HepG2 (cell line): Measurements from ENCODE around the gene SYNGR2. TPM values are rescaled to one million over a fixed set of nuclear protein-coding genes. Genes with fewer than 3 reads are reported as not detected.

Source experiments
- ATM ChIP-seq: fragments of 450-650 bp; IDR thresholded peaks from 2 replicates; pipeline ENCODE4 v1.7.1; 2017; ENCODE audit warnings: mild to moderate bottlenecking, borderline replicate concordance
- CERS6 ChIP-seq: sonication (generic); formaldehyde crosslinking; IDR thresholded peaks from 2 replicates; pipeline ENCODE4 v1.5.0; 2020; ENCODE audit warnings: missing genetic modification reagents
- DNMT1 ChIP-seq: sonication (generic); formaldehyde crosslinking; IDR thresholded peaks from 2 replicates; pipeline ENCODE4 v1.5.1; 2020; ENCODE audit warnings: mild to moderate bottlenecking, missing genetic modification reagents
- DRAP1 ChIP-seq: IDR thresholded peaks from 2 replicates; pipeline ENCODE4 v1.6.1; 2016; ENCODE audit warnings: missing genetic modification reagents, missing compliant biosample characterization
- FOXP4 ChIP-seq: sonication (generic); formaldehyde crosslinking; IDR thresholded peaks from 2 replicates; pipeline ENCODE4 v1.4.0; 2020; ENCODE audit warnings: missing genetic modification reagents
- GTF3A ChIP-seq: sonication (generic); formaldehyde crosslinking; conservative IDR thresholded peaks from 2 replicates; pipeline ENCODE4 v1.4.0; 2020; ENCODE audit warnings: mild to moderate bottlenecking, missing genetic modification reagents
- HMGA1 ChIP-seq: sonication (generic); formaldehyde crosslinking; conservative IDR thresholded peaks from 2 replicates; pipeline ENCODE4 v1.4.0; 2020; ENCODE audit warnings: missing genetic modification reagents
- HNF4G ChIP-seq, 2 experiments: sonication (generic) in 1 of 2; formaldehyde crosslinking in 1 of 2; IDR thresholded peaks; 2 replicates each; pipeline versions ENCODE4 v1.4.0 to v1.6.1; 2011 to 2020; ENCODE audit warnings: borderline replicate concordance in 2 of 2, low read depth in 2 of 2, mild to moderate bottlenecking in 2 of 2, low read length in 1 of 2, missing genetic modification reagents in 1 of 2, moderate library complexity in 1 of 2
- MEIS1 ChIP-seq: sonication (generic); formaldehyde crosslinking; IDR thresholded peaks from 2 replicates; pipeline ENCODE4 v1.9.0; 2021; ENCODE audit warnings: mild to moderate bottlenecking, missing genetic modification reagents, moderate library complexity, borderline replicate concordance
- NAIF1 ChIP-seq: sonication (generic); formaldehyde crosslinking; IDR thresholded peaks from 2 replicates; pipeline ENCODE4 v1.5.0; 2020; ENCODE audit warnings: mild to moderate bottlenecking, missing genetic modification reagents, borderline replicate concordance
- NFE2L2 ChIP-seq: fragments of 150-350 bp; IDR thresholded peaks from 2 replicates; pipeline ENCODE4 v1.6.1; 2014; ENCODE audit warnings: low read length
- POLR2AphosphoS5 ChIP-seq: IDR thresholded peaks from 2 replicates; pipeline ENCODE4 v1.6.1; 2012; ENCODE audit warnings: low read depth, low read length
- SALL1 ChIP-seq: sonication (generic); formaldehyde crosslinking; IDR thresholded peaks from 2 replicates; pipeline ENCODE4 v1.8.0; 2022; ENCODE audit warnings: mild to moderate bottlenecking, missing genetic modification reagents
- SNAPC4 ChIP-seq: sonication (generic); formaldehyde crosslinking; IDR thresholded peaks from 2 replicates; pipeline ENCODE4 v1.4.0; 2020; ENCODE audit warnings: mild to moderate bottlenecking, missing genetic modification reagents
- SP5 ChIP-seq: IDR thresholded peaks from 2 replicates; pipeline ENCODE4 v1.6.1; 2016; ENCODE audit warnings: low read depth, borderline replicate concordance
- SRSF4 ChIP-seq: fragments of 200-400 bp; formaldehyde crosslinking; IDR thresholded peaks from one replicate; pipeline ENCODE4 v1.6.1; 2018; ENCODE audit warnings: mild to moderate bottlenecking, low read depth, low read length, moderate library complexity; ENCODE audit not compliant: poor library complexity, severe bottlenecking
- TSC22D2 ChIP-seq: sonication (generic); formaldehyde crosslinking; IDR thresholded peaks from 2 replicates; pipeline ENCODE4 v1.5.1; 2020; ENCODE audit warnings: missing genetic modification reagents, mild to moderate bottlenecking, borderline replicate concordance
- ZIK1 ChIP-seq: sonication (generic); formaldehyde crosslinking; IDR thresholded peaks from 2 replicates; pipeline ENCODE4 v1.5.0; 2020; ENCODE audit warnings: mild to moderate bottlenecking, low read depth, missing genetic modification reagents, borderline replicate concordance
- ZNF3 ChIP-seq: IDR thresholded peaks from 2 replicates; pipeline ENCODE4 v1.7.0; 2017; ENCODE audit warnings: inconsistent platforms
- ZNF619 ChIP-seq: sonication (generic); formaldehyde crosslinking; IDR thresholded peaks from 2 replicates; pipeline ENCODE4 v1.4.0; 2020; ENCODE audit warnings: mild to moderate bottlenecking, missing genetic modification reagents
- ZSCAN12 ChIP-seq: sonication (generic); formaldehyde crosslinking; IDR thresholded peaks from 2 replicates; pipeline ENCODE4 v1.9.0; 2021; ENCODE audit warnings: mild to moderate bottlenecking, missing genetic modification reagents
- polyA plus RNA-seq, 8 experiments: library from polyadenylated mRNA; depleted of rRNA in 3 of 8; stranded (reverse) in 7 of 8; unstranded in 1 of 8; fragments of >200 nt; fragmentation: Illumina TruSeq in 4 of 8; extraction: Trizol in 4 of 8; gene quantifications; 2 replicates each; pipeline versions ENCODE4 v1.2.1 to v1.2.3, GENCODE V29; 2011 to 2016; ENCODE audit warnings: low read depth in 4 of 8, missing spikeins in 1 of 8, mixed read lengths in 1 of 8; ENCODE audit not compliant: insufficient read depth in 1 of 8
- total RNA-seq, 5 experiments: library from RNA; depleted of rRNA; stranded (reverse); fragments of >200 nt; fragmentation: Illumina TruSeq; extraction: Trizol; gene quantifications; 2 replicates each; pipeline ENCODE4 v1.2.3, GENCODE V29; 2016; ENCODE audit warnings: low read depth in 1 of 5

Gene SYNGR2
- total and polyA plus RNA-seq, 2 of the 13 experiments (the other 11 are each of a cell fraction or from before 2014, with no cell fraction given) = 46.7 to 170 TPM

GRCh38 chr17:78214016-78214705 lies 45.8 kb downstream of the SYNGR2 start, which contains the start of gene BIRC5 (continued):
- TF ChIP-seq SALL1 (CRISPR knock-in tag) (peak; percentile 79), GTF3A (CRISPR knock-in tag) (no peak), NAIF1 (CRISPR knock-in tag) (peak; percentile 54; the same call in 1 of the 2 replicates), TSC22D2 (peak; percentile 67; the same call in 1 of the 2 replicates), SRSF4 (no peak), NFE2L2 (no peak), DNMT1 (CRISPR knock-in tag) (no peak), MEIS1 (CRISPR knock-in tag) (peak; percentile 77), SP5 (CRISPR knock-in tag) (peak; percentile 90), DRAP1 (CRISPR knock-in tag) (peak; percentile 92), SNAPC4 (CRISPR knock-in tag) (peak; percentile 83; the same call in 1 of the 2 replicates), ATM (no peak), ZNF619 (CRISPR knock-in tag) (no peak), ZSCAN12 (CRISPR knock-in tag) (0 out of 2 replicates have a peak, but pooled peaks have one; percentile 60), ZNF3 (CRISPR knock-in tag) (no peak), HNF4G (IDR thresholded peaks at IDR 0.05; ENCODE audit: borderline replicate concordance, low read depth, low read length) (peak; percentile 34; the same call in 1 of the 2 replicates), HNF4G (CRISPR knock-in tag; IDR thresholded peaks at IDR 0.05; ENCODE audit: borderline replicate concordance, low read depth) (no peak), FOXP4 (peak; percentile 51; the same call in 1 of the 2 replicates), CERS6 (CRISPR knock-in tag) (no peak), ZIK1 (CRISPR knock-in tag) (peak; percentile 87; the same call in 1 of the 2 replicates), HMGA1 (CRISPR knock-in tag) (no peak), POLR2AphosphoS5 (peak; percentile 67; the same call in 1 of the 2 replicates)
